ENCODE measurements around the gene PARP1. TPM values are rescaled to one million over a fixed set of nuclear protein-coding genes. Genes with fewer than 3 reads are reported as not detected.

The PARP1 gene
- total RNA-seq, 1 experiment from 2014 or later = 263 TPM

GRCh38 chr1:226394462-226394861 lies 13.4 kb downstream of the PARP1 start:
- CTCF ChIA-PET = no interaction called here
- intact Hi-C loops (cut with micrococcal nuclease; ENCODE audit: unreplicated experiment) = no loop called here
- no peak overlapping the region for H3K4me3 ChIP-seq (ENCODE audit: low read depth, low read length, poor library complexity, severe bottlenecking)

GRCh38 chr1:226390681-226391080 lies 17.2 kb downstream of the PARP1 start:
- ChIA-PET CTCF (no interaction called here), POLR2A (ENCODE audit: low non-redundant PET) (no interaction called here)
- Histone ChIP-seq H3K4me3 (ENCODE audit: low read depth, low read length, poor library complexity, severe bottlenecking) (no peak overlapping the region), H3K27me3 (replicated peaks; ENCODE audit: insufficient read depth, low read depth, low read length, poor library complexity) (no peaks in the 10 kb centered on the region), H3K4me1 (ENCODE audit: insufficient read depth, low read length, poor library complexity, severe bottlenecking) (no peaks in the 10 kb centered on the region), H3K27ac (ENCODE audit: low read depth, low read length, poor library complexity, severe bottlenecking) (no peak overlapping the region), H3K9me3 (ENCODE audit: low read depth, low read length, poor library complexity, severe bottlenecking) (no peaks in the 10 kb centered on the region), H3K36me3 (ENCODE audit: insufficient read depth, low read length, poor library complexity, severe bottlenecking) (peaks cover 91% of the 10 kb centered on the region)
- no peak for TF ChIP-seq EZH2 (IDR thresholded peaks at IDR 0.05; ENCODE audit: borderline replicate concordance, low read depth, low read length, poor library complexity, severe bottlenecking)
- no peak for TF ChIP-seq CTCF (conservative IDR thresholded peaks at IDR 0.05; ENCODE audit: low read depth, low read length)
- intact Hi-C loops (cut with micrococcal nuclease; ENCODE audit: unreplicated experiment) = no loop called here
- no TSS peak for BruUV-seq (replicated peaks)
- DNase-seq (ENCODE audit: low spot score) = no peak

More at GRCh38 chr1:226394462-226394861, 13.4 kb downstream of the PARP1 start:
- TF ChIP-seq CTCF (conservative IDR thresholded peaks at IDR 0.05; ENCODE audit: low read depth, low read length) (no peak), EZH2 (IDR thresholded peaks at IDR 0.05; ENCODE audit: borderline replicate concordance, low read depth, low read length, poor library complexity, severe bottlenecking) (no peak)
- POLR2A ChIA-PET (ENCODE audit: low non-redundant PET) = no interaction called here
- no peaks in the 10 kb centered on the region for H3K4me1 ChIP-seq (ENCODE audit: insufficient read depth, low read length, poor library complexity, severe bottlenecking)
- no peaks in the 10 kb centered on the region for H3K27me3 ChIP-seq (replicated peaks; ENCODE audit: insufficient read depth, low read depth, low read length, poor library complexity)
- peaks cover 82% of the 10 kb centered on the region for H3K36me3 ChIP-seq (ENCODE audit: insufficient read depth, low read length, poor library complexity, severe bottlenecking)
- no peak for DNase-seq (ENCODE audit: low spot score)
- H3K9me3 ChIP-seq (ENCODE audit: low read depth, low read length, poor library complexity, severe bottlenecking) = no peaks in the 10 kb centered on the region
- BruUV-seq (replicated peaks) = no TSS peak
- H3K27ac ChIP-seq (ENCODE audit: low read depth, low read length, poor library complexity, severe bottlenecking) = no peak overlapping the region

GRCh38 chr1:226388131-226388530 lies 19.8 kb downstream of the PARP1 start:
- H3K4me3 ChIP-seq (ENCODE audit: low read depth, low read length, poor library complexity, severe bottlenecking) = no peak overlapping the region
- H3K36me3 ChIP-seq (ENCODE audit: insufficient read depth, low read length, poor library complexity, severe bottlenecking) = peaks cover 97% of the 10 kb centered on the region
- BruUV-seq (replicated peaks) = no TSS peak
- intact Hi-C loops (cut with micrococcal nuclease; ENCODE audit: unreplicated experiment) = no loop called here
- TF ChIP-seq EZH2 (IDR thresholded peaks at IDR 0.05; ENCODE audit: borderline replicate concordance, low read depth, low read length, poor library complexity, severe bottlenecking) = no peak
- TF ChIP-seq CTCF (conservative IDR thresholded peaks at IDR 0.05; ENCODE audit: low read depth, low read length) = no peak
- DNase-seq (ENCODE audit: low spot score) = no peak
- H3K4me1 ChIP-seq (ENCODE audit: insufficient read depth, low read length, poor library complexity, severe bottlenecking) = no peaks in the 10 kb centered on the region
- no peaks in the 10 kb centered on the region for H3K27me3 ChIP-seq (replicated peaks; ENCODE audit: insufficient read depth, low read depth, low read length, poor library complexity)
- ChIA-PET CTCF (no interaction called here), POLR2A (ENCODE audit: low non-redundant PET) (no interaction called here)
- H3K9me3 ChIP-seq (ENCODE audit: low read depth, low read length, poor library complexity, severe bottlenecking) = no peaks in the 10 kb centered on the region
- no peak overlapping the region for H3K27ac ChIP-seq (ENCODE audit: low read depth, low read length, poor library complexity, severe bottlenecking)

Data from A673 (cell line).